HS-27A (cell line): Measurements from ENCODE around the gene MCTP1.

Experiments
- DNase-seq: peaks from one replicate; pipeline ENCODE4 v3.0.0-alpha.2; 2012; ENCODE audit warnings: low read depth, missing footprints

Gene MCTP1

DNA sequence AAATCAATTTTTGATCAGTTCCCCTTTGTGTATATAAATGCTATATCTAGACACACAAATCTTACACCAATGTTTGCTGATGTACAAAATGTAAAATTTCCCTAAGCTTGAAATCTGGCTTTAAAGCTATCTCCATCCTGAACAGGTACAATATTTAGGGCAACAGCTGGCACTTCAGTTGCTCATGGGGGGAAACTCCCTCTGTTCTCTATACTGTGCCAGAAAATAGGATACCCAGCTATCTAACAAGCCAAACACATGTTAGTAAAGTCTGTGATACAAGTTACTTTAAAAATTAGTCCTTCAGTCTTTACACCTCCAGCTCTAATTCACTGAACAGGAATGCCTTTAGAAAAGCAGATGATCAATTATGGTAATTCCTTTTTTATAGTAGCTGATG is 474.6 kb downstream of the MCTP1 start:
- DNase-seq, result no peak

DNA sequence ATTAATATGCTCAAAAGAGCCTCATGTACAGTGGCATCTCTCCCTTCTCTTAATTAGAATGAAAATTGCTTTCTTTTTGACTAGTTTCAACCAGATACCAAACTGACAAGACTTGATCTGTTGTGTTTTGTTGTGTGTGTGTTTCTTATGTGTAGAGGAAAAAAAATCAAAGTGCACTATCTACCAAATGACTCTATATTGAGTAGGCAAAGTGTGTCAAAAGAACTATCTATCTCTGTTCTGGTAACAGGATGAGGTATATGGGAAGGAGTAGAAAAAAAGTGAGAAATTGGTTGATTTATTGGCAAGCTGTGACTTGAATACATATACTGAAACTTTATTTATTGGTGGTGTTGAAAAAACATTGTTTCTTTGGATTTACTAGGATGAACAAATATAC is 476.4 kb downstream of the MCTP1 start:
- DNase-seq, result no peak

DNA sequence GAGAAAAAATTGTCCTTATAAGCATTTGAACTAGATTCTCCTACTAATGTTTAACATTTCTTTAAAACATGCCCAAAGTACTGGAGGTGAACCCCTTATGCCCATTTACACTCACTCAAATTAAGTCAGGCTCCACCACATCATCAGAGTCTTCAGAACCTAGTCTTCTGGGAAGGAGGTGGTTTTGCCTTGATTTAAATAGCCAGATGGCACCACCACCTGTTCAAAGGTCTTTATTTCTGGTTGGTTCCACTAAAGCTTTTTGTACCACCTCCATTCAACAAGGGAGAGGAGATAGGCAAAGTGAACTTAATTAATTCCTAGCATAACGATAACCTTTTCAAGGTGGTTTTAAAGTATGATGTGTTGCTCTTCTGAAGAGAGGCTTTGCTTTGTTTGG is 476.9 kb downstream of the MCTP1 start:
- no peak for DNase-seq

GRCh38 chr5:94802450-94802849 is 482.4 kb downstream of the MCTP1 start:
- DNase-seq, result no peak

DNA sequence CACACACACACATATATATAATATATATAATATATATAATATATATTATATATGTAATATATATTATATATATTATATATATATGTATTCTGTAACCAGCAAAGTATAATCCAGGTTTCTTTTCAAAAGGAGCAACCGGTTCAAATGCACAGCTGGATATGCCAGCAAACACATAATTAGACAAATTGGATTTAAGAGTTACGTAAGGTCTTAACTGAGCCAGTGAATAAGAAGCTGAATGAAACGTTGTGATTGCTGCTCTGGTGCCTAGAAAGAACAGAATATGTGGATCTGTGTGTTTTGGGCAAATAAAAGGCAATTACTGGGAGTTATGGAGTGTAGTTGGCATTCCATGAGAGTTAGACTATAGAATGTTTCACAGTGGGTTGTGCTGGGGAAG is 488.3 kb downstream of the MCTP1 start:
- DNase-seq, result no peak

GRCh38 chr5:94793816-94794198 is 491.1 kb downstream of the MCTP1 start:
- DNase-seq, result no peak

- no peak for DNase-seq
Measured at GRCh38 chr5:94793113-94793815, 491.6 kb downstream of the MCTP1 start.

DNA sequence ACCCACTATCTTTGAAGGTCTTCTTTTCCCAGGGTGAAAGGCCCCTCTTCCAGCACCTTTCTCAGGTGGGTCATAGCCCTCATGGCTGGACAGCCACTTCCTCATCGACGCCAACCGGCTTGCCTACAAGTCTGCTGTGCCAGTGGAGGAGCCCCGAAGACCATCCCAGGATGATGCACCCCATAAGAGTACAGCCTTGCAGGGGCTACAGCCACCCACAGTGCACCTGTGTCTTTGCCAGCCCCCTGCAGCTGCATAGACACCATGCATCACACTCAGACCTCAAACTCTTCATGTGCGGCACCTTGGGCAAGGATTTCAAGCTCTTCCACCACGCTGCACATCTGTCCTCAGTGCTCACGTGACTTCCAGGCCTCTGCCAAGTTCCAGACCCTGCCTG is 493.1 kb downstream of the MCTP1 start:
- no peak for DNase-seq

DNA sequence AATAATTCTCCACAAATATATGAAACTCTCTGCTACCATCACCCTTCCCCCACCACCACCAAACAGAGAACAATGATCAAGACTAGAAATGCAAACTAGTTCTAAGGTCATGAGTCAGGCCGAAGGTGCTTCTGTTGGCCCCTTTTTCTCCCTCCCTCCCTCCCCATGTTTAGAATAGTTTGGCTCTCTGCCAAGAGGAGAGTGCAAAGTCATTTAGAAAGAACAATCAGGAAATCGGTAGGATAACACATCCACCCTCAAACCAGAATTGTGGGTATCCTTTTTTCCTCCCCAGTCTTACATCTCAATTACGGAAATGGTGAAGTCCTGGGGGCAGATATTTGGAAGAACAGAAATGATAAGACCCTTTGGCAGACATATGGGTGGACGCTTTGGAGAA is 496.4 kb downstream of the MCTP1 start:
- DNase-seq, result no peak

DNA sequence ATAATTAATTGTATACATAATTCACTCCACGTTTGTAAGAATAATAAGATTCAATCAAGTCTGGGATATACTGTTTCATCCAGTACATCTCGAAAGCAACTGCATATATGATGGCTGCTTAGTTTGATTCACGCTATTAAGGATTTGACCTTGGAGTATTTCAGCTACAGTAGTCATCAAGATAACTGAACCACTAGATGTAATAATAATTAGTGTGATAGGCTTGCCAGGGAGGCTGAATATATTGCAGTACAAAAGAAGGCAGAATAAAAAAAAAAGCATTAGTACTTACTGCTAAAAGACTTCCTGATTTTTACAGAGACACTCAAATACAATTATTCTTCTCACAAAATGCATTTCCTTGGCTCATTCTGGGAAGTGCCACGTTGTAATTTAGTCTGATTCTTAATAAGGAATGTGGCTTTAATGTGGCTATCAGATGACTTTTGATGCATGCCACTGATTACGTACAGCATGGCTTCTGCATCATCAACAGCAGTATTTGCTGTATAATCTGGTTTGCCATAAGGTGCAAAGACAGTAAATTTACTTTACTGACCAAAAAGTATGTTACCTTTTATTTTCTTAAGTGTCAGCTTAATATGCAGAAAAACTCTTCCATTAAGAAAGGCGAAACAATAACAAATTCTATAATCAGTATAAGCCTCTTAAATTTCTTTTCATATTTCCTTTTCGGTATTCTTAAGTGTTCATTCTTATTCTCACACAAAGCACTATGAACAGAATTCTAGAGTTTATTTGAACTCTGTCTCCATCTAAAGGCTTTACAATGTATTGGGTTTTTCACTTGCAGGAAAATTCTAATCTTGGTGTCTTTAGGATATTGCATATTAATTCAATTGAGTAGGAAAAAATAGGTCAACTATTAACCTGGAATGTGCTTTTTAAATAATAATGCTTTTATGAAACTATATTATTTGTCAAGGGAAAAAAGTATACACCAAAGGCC is 500.1 kb downstream of the MCTP1 start:
- no peak for DNase-seq

- no peak for DNase-seq
Measured at GRCh38 chr5:94782383-94782782, 502.5 kb downstream of the MCTP1 start.

- DNase-seq, result no peak
Measured at GRCh38 chr5:94779684-94780083, 505.2 kb downstream of the MCTP1 start.

- no peak for DNase-seq
Measured at GRCh38 chr5:94778732-94779131, 506.2 kb downstream of the MCTP1 start.

- no peak for DNase-seq
Measured at GRCh38 chr5:94778299-94778698, 506.6 kb downstream of the MCTP1 start.

GRCh38 chr5:94777056-94777880 is 507.6 kb downstream of the MCTP1 start:
- DNase-seq, result no peak

DNA sequence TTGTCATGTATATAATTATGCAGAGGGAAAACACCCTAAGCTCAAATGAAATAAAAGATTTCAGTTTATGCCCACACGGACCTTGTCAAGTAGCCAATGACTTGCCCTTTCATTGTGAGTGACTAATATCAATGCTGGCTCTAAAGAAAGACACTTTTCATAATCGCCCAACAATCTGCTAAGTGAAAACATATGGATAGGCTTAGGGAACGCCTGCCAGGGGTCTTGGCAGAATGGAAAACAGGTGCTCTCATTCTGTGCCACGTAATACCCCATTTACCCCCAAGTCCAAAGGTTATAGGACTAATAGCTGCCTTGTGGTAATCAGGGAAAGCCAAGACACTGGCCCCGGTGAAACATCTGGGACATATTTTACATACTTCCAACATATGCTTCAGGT is 508.7 kb downstream of the MCTP1 start:
- no peak for DNase-seq

GRCh38 chr5:94775088-94775487 is 509.8 kb downstream of the MCTP1 start:
- no peak for DNase-seq

- DNase-seq, result no peak
Measured at GRCh38 chr5:94771742-94772141, 513.2 kb downstream of the MCTP1 start.

DNA sequence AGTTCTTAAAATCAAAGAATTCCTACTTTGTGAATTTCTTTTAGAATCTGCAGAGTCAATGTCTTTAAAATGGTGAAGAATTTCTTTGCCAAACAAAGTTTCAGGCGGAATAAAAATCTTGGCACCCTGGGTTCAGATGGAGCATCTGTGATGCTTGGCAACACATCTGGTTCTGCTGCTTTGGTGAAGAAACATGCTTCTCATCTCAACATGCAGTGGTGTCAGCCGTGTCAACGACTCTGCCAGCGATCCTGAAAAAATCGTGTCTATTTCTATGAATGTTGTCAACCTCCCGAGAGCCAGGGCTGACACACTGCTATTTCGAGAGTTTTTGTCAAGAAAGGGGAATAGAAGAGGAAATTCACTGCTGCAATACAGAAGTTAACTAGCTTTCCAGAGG is 514.9 kb downstream of the MCTP1 start:
- no peak for DNase-seq

GRCh38 chr5:94761786-94762185 is 523.1 kb downstream of the MCTP1 start:
- DNase-seq, result no peak

DNA sequence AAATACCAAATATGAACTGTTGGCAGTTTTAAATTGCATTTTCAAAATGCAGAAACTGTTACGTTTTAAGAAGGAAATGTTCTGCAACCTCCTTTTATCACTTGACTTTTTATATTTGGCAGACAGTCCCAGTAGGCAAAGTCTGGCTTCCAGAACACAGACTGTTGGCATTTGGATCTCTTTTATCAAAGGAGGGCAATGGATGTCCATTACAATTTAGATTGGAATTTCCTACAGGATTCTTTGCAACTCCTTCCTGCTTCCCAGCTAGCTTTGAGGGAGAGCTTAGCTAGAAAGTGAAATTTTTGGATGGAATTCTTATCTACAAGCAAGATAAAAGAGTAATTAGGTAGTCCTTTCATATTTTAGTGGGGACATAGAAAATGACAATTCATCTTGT is 523.8 kb downstream of the MCTP1 start:
- no peak for DNase-seq

DNA sequence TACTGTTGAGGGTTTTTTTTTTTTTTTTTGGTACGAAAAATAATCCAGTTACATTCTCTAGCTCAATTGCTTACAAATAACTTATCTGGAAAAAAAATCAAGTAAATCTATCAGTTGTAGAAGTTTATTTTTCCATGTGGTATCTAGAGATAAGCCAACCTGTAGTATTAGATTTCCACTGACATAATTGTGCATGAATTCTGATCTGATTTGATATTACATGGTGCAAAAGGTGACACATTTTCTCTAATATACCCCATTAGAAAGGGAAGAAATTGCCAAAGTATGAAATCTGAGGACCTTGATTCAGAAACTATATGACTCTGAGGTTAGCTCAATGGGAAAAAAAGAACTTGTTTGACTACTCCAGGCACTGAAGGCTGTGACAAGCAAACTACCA is 524.9 kb downstream of the MCTP1 start:
- DNase-seq, result no peak

DNA sequence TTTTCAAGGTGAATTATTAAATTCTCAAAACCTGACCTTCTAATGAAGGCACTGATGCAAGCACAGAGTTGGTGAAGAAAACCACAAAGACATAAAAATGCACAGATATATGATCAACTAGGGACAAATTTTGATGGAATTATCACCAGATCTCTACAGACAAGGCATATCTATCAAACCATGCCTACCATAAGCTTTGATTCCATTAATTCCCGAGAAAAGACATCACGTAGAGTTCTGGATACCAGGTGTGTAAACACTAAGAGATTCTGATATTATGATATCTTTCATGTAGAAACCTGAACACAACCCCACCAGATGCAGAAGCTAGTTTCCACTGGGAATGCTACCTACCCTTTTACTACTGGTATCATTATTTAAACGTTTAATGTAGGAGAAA is 525.9 kb downstream of the MCTP1 start:
- no peak for DNase-seq
